LNCAP (cell line): ENCODE results near the gene PPP1R3C.

Experiments
- TF ChIP-seq, protein P1 (sequence below): fragments of 450-650 bp; IDR thresholded peaks from 2 replicates; pipeline ENCODE4 v1.5.1; 2017; ENCODE audit warnings: mild to moderate bottlenecking

The PPP1R3C gene

DNA sequence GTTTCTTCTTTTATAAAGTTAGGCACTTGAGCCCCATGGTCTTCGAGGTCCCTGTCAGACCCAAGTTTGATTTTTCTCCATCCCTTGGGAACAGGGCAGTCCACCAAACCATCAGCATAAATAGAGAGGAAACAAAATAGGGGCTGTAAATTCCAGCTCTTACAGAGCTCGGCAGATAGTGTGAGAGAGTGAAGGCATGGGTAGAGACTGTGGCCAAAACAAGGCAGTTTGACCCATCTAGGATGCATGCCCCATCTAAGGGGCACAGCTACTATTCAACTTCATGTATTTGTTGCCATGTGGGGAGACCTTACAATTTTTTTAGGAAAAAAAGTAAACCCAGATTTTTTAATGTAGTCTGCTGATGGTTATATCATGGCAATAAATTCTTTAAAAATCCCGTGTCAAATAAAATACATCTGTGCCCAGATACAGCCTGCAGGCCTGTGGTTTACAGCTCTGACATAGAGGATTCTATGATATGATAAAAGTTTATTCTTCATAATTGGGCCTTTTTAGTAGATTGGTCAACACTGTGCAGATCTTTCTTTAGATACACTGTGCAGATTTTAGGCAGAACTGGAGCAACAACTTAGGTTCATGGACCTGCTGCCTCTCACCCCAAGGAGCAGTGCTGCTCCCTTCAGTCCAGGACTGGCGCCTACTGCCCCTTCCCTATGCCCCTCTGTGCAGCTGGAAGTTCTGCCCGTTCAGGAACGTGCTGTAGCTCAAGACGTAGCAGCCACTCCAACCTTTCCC lies 5.3 kb downstream of the PPP1R3C start:
- TF ChIP-seq, protein P1, sequence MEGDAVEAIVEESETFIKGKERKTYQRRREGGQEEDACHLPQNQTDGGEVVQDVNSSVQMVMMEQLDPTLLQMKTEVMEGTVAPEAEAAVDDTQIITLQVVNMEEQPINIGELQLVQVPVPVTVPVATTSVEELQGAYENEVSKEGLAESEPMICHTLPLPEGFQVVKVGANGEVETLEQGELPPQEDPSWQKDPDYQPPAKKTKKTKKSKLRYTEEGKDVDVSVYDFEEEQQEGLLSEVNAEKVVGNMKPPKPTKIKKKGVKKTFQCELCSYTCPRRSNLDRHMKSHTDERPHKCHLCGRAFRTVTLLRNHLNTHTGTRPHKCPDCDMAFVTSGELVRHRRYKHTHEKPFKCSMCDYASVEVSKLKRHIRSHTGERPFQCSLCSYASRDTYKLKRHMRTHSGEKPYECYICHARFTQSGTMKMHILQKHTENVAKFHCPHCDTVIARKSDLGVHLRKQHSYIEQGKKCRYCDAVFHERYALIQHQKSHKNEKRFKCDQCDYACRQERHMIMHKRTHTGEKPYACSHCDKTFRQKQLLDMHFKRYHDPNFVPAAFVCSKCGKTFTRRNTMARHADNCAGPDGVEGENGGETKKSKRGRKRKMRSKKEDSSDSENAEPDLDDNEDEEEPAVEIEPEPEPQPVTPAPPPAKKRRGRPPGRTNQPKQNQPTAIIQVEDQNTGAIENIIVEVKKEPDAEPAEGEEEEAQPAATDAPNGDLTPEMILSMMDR, result no peak

DNA sequence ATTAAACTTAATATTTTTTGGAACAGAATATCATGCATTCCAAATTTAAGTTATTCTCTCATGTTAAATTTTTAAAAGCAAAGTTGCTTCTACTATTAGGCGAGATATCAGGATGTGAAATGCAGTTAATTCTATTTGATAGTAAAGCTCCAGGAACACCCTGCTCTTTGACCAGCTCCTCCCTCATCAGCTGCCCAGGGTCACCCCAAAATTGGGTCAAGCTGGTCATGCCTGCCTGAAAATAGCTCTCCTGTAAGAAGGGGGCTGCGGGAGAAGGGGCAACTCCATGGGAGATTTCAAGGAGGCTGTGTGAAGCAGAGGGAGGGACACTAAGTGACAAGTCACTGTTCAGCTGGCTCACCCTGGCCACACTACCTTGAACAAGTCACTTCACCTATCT lies 5.9 kb downstream of the PPP1R3C start:
- TF ChIP-seq, protein P1, result no peak

- TF ChIP-seq, protein P1, result no peak
These were observed 8.2 kb downstream of the PPP1R3C start for GRCh38 chr10:91624633-91625032.

- TF ChIP-seq, protein P1, result no peak
These were observed 10.3 kb downstream of the PPP1R3C start for GRCh38 chr10:91622601-91623000.

DNA sequence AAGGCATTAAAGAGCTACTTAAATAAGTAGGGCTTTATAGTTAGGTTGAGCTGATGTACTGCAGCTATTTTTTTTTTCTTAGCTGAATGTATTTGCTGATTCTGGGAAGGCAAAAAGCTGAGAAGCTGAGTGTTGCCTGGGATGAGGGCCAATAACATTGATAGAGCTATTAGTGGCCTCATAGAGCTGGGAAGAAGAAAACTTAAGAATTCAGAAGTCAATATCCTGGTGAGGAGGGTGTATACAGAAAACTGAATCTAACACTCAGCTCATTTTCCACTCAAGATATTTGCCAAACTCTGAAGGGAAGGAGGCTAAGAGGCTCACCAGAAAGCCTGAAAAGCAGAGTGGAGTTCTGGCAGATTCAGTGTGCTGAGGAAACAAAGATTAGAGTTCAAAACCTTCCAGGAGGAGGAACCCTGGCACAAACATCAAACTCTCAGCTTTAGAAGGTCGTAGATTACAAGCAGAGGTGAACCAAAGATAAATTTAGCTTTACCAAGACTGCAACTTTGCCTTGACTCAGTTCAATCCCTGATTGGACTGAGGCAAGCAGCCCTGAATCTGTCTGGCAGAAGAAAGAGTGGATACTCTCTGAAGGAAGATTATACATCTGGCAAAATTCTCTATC lies 11.3 kb downstream of the PPP1R3C start:
- TF ChIP-seq, protein P1, result no peak

- TF ChIP-seq, protein P1, result no peak
These were observed 15.7 kb downstream of the PPP1R3C start for GRCh38 chr10:91617072-91617609.

GRCh38 chr10:91616137-91616536 lies 16.7 kb downstream of the PPP1R3C start:
- TF ChIP-seq, protein P1, result no peak
